Keratinocyte (primary cell): ENCODE results near the gene LIMA1. TPM values are rescaled to one million over a fixed set of nuclear protein-coding genes. Genes with fewer than 3 reads are reported as not detected.

Source experiments
- DNase-seq: peaks from one replicate; pipeline ENCODE4 v3.0.0-alpha.2; 2011; ENCODE audit warnings: low read depth, missing footprints, low spot score
- FAIRE-seq: peaks from 2 replicates; lab custom pipeline; 2011; peaks lifted over from hg19 to GRCh38; lab: Jason Lieb, UNC
- H2AFZ ChIP-seq: 2 replicates; pipeline ENCODE4 v1.6.0; 2012; ENCODE audit warnings: low read length, control low read depth, inconsistent platforms; ENCODE audit not compliant: control insufficient read depth
- H3K27ac ChIP-seq: 2 replicates; pipeline ENCODE4 v1.5.1; 2011; ENCODE audit warnings: low read length; ENCODE audit not compliant: control insufficient read depth, insufficient read depth
- H3K27me3 ChIP-seq: 3 replicates; pipeline ENCODE4 v1.6.0; 2011; ENCODE audit warnings: low read length; ENCODE audit not compliant: control insufficient read depth, insufficient read depth; ENCODE audit errors: extremely low read depth
- H3K36me3 ChIP-seq, 2 experiments: 2 replicates in 1 of 2; 3 replicates in 1 of 2; pipeline ENCODE4 v1.5.1; 2011; ENCODE audit warnings: low read length in 2 of 2, mild to moderate bottlenecking in 1 of 2; ENCODE audit not compliant: control insufficient read depth in 2 of 2, insufficient read depth in 2 of 2; ENCODE audit errors: extremely low read depth in 1 of 2
- H3K4me1 ChIP-seq: 3 replicates; pipeline ENCODE4 v1.5.1; 2011; ENCODE audit warnings: low read length; ENCODE audit not compliant: control insufficient read depth, insufficient read depth; ENCODE audit errors: extremely low read depth
- H3K4me2 ChIP-seq: 3 replicates; pipeline ENCODE4 v1.6.0; 2011; ENCODE audit warnings: low read depth, low read length; ENCODE audit not compliant: control insufficient read depth, insufficient read depth; ENCODE audit errors: extremely low read depth
- H3K4me3 ChIP-seq, 3 experiments: fragments of 200-600 bp in 1 of 3; sonication (generic) in 1 of 3; 2 replicates in 2 of 3; 3 replicates in 1 of 3; pipeline ENCODE4 v1.5.1; 2011 to 2016; ENCODE audit warnings: low read length in 3 of 3, mild to moderate bottlenecking in 3 of 3, control low read depth in 2 of 3, inconsistent platforms in 1 of 3, low read depth in 1 of 3, mixed read lengths in 1 of 3, mixed run types in 1 of 3, moderate library complexity in 1 of 3; ENCODE audit not compliant: control insufficient read depth in 2 of 3, insufficient read depth in 2 of 3; ENCODE audit errors: extremely low read depth in 1 of 3
- H3K79me2 ChIP-seq: 2 replicates; pipeline ENCODE4 v1.6.0; 2012; ENCODE audit warnings: low read length; ENCODE audit not compliant: control insufficient read depth, insufficient read depth
- H3K9ac ChIP-seq: 3 replicates; pipeline ENCODE4 v1.6.0; 2011; ENCODE audit warnings: low read length; ENCODE audit not compliant: control insufficient read depth, insufficient read depth; ENCODE audit errors: extremely low read depth
- H3K9me1 ChIP-seq: 3 replicates; pipeline ENCODE4 v1.6.0; 2011; ENCODE audit warnings: low read length; ENCODE audit not compliant: control insufficient read depth, insufficient read depth; ENCODE audit errors: extremely low read depth
- H3K9me3 ChIP-seq: 2 replicates; pipeline ENCODE4 v1.5.1; 2012; ENCODE audit warnings: low read depth, low read length; ENCODE audit not compliant: control insufficient read depth
- H4K20me1 ChIP-seq: 3 replicates; pipeline ENCODE4 v1.6.0; 2011; ENCODE audit warnings: low read length; ENCODE audit not compliant: control insufficient read depth, insufficient read depth; ENCODE audit errors: extremely low read depth
- CTCF ChIP-seq, 3 experiments: IDR thresholded peaks in 1 of 3; conservative IDR thresholded peaks in 1 of 3; optimal IDR thresholded peaks in 1 of 3; 2 replicates in 2 of 3; 3 replicates in 1 of 3; pipeline versions ENCODE3 to v1.5.1; 2011; ENCODE audit warnings: low read length in 3 of 3, mild to moderate bottlenecking in 3 of 3, moderate library complexity in 2 of 3, control low read depth in 1 of 3, inconsistent platforms in 1 of 3; ENCODE audit not compliant: insufficient read depth in 2 of 3; ENCODE audit errors: extremely low read depth in 1 of 3
- EZH2 ChIP-seq: IDR thresholded peaks from one replicate; pipeline ENCODE4 v1.6.1; 2012; ENCODE audit warnings: inconsistent platforms, mild to moderate bottlenecking, low read length, moderate library complexity
- dilution Hi-C: fragments of 300-500 bp; cut with MboI; formaldehyde crosslinking; loops from one replicate; pipeline ENCODE4 v1.7.0; 2020; ENCODE audit warnings: low sequenced_read_pairs; ENCODE audit not compliant: extremely low pct_ligation_motif_present
- polyA plus RNA-seq, 5 experiments: library from polyadenylated mRNA; depleted of rRNA in 3 of 5; stranded (reverse) in 3 of 5; stranded (forward) in 1 of 5; unstranded in 1 of 5; fragments of >200 nt; gene quantifications; 1 replicate in 1 of 5; 2 replicates in 3 of 5; 3 replicates in 1 of 5; pipeline versions ENCODE4 v1.2.1 to v1.2.3, GENCODE V29; 2011 to 2012; ENCODE audit warnings: missing spikeins in 2 of 5, low read depth in 1 of 5, low replicate concordance in 1 of 5

The LIMA1 gene
- polyA plus RNA-seq, 1 donor (not counting 4 experiments of a cell fraction or from before 2014, with no cell fraction given): 510 TPM

GRCh38 chr12:50243507-50243906 is 39.8 kb downstream of the LIMA1 start:
- Histone ChIP-seq H3K4me1 (peaks cover 46% of the 10 kb centered on the region), H3K27ac (no peak overlapping the region)
- FAIRE-seq: no peak

GRCh38 chr12:50242751-50243191 is 40.5 kb downstream of the LIMA1 start:
- TF ChIP-seq CTCF (optimal IDR thresholded peaks at IDR 0.05 in 1 of 3, IDR thresholded peaks at IDR 0.05 in 1 of 3, conservative IDR thresholded peaks at IDR 0.05 in 1 of 3; ENCODE audit: extremely low read depth in 1 of 3, insufficient read depth in 2 of 3, low read length in 3 of 3) (no peak), EZH2 (no peak)
- H3K4me1 ChIP-seq: peaks cover 42% of the 10 kb centered on the region
- H3K36me3 ChIP-seq: peaks cover 0 to 3% of the 10 kb centered on the region in 2 experiments
- H3K4me3 ChIP-seq: no peak overlapping the region
- no peaks in the 10 kb centered on the region for H3K79me2 ChIP-seq
- H3K4me2 ChIP-seq: peak overlapping the region; percentile 46
- FAIRE-seq: peak; percentile 5
- H2AFZ ChIP-seq: no peak overlapping the region
- H3K27me3 ChIP-seq: no peaks in the 10 kb centered on the region
- no peak overlapping the region for H3K9ac ChIP-seq
- no peaks in the 10 kb centered on the region for H4K20me1 ChIP-seq
- peak overlapping the region; percentile 29 for H3K27ac ChIP-seq
- no peaks in the 10 kb centered on the region for H3K9me1 ChIP-seq
- no peaks in the 10 kb centered on the region for H3K9me3 ChIP-seq
- dilution Hi-C loops: no loop called here
- DNase-seq: no peak

More at GRCh38 chr12:50243507-50243906, 39.8 kb downstream of the LIMA1 start:
- Histone ChIP-seq H3K9me3 (no peaks in the 10 kb centered on the region), H3K9me1 (no peaks in the 10 kb centered on the region), H3K79me2 (no peaks in the 10 kb centered on the region), H3K9ac (no peak overlapping the region), H3K4me2 (no peak overlapping the region), H3K4me3 (no peak overlapping the region), H3K36me3 (peaks cover 0 to 3% of the 10 kb centered on the region in 2 experiments), H4K20me1 (no peaks in the 10 kb centered on the region), H2AFZ (no peak overlapping the region), H3K27me3 (no peaks in the 10 kb centered on the region)
- dilution Hi-C loops: no loop called here
- DNase-seq: no peak
- TF ChIP-seq EZH2 (no peak), CTCF (optimal IDR thresholded peaks at IDR 0.05 in 1 of 3, IDR thresholded peaks at IDR 0.05 in 1 of 3, conservative IDR thresholded peaks at IDR 0.05 in 1 of 3; ENCODE audit: extremely low read depth in 1 of 3, insufficient read depth in 2 of 3, low read length in 3 of 3) (no peak)
